Uterus (tissue), 2 donors: ENCODE measurements around the gene GATAD2B.
"Not testable (repeated sequence)": the region's sequence is repeated elsewhere in the genome, so short reads cannot be mapped to it uniquely, and the experiment has no call there.

Source experiments
- POLR2A ChIP-seq, 2 donors: fragments of 450-650 bp; IDR thresholded peaks; one replicate each; pipeline ENCODE4 v1.6.1; 2016; ENCODE audit warnings: antibody characterized with exemption in 2 of 2, mild to moderate bottlenecking in 1 of 2, moderate library complexity in 1 of 2
- TF ChIP-seq, protein P1 (sequence below), 4 experiments: fragments of 200-600 bp in 2 of 4; fragments of 450-650 bp in 2 of 4; sonication (generic) in 2 of 4; IDR thresholded peaks; one replicate each; pipeline ENCODE4 v1.5.1; 2016 to 2019; ENCODE audit warnings: antibody characterized with exemption in 4 of 4, mild to moderate bottlenecking in 2 of 4, moderate library complexity in 1 of 4

DNA sequence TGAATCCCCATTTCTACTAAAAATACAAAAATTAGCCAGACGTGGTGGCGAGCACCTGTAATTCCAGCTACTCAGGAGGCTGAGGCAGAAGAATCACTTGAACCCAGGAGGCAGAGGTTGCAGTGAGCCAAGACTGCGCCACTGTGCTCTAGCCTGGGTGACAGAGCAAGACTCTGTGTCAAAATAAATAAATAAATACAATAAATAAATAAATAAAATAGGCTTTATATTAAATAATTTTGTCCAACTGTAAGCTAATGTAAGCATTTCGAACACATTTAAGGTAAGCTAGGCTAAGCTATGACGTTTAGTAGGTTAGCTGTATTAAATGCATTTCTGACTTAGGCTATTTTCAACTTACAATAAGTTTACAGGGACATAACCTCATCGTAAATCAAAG, 12.2 kb downstream of the GATAD2B start:
- TF ChIP-seq, protein P1, sequence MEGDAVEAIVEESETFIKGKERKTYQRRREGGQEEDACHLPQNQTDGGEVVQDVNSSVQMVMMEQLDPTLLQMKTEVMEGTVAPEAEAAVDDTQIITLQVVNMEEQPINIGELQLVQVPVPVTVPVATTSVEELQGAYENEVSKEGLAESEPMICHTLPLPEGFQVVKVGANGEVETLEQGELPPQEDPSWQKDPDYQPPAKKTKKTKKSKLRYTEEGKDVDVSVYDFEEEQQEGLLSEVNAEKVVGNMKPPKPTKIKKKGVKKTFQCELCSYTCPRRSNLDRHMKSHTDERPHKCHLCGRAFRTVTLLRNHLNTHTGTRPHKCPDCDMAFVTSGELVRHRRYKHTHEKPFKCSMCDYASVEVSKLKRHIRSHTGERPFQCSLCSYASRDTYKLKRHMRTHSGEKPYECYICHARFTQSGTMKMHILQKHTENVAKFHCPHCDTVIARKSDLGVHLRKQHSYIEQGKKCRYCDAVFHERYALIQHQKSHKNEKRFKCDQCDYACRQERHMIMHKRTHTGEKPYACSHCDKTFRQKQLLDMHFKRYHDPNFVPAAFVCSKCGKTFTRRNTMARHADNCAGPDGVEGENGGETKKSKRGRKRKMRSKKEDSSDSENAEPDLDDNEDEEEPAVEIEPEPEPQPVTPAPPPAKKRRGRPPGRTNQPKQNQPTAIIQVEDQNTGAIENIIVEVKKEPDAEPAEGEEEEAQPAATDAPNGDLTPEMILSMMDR (IDR thresholded peaks at IDR 0.05), result not testable (repeated sequence)
- TF ChIP-seq POLR2A (IDR thresholded peaks at IDR 0.05), result not testable (repeated sequence)
